ENCODE results near the gene CADM1.

Gene CADM1

DNA sequence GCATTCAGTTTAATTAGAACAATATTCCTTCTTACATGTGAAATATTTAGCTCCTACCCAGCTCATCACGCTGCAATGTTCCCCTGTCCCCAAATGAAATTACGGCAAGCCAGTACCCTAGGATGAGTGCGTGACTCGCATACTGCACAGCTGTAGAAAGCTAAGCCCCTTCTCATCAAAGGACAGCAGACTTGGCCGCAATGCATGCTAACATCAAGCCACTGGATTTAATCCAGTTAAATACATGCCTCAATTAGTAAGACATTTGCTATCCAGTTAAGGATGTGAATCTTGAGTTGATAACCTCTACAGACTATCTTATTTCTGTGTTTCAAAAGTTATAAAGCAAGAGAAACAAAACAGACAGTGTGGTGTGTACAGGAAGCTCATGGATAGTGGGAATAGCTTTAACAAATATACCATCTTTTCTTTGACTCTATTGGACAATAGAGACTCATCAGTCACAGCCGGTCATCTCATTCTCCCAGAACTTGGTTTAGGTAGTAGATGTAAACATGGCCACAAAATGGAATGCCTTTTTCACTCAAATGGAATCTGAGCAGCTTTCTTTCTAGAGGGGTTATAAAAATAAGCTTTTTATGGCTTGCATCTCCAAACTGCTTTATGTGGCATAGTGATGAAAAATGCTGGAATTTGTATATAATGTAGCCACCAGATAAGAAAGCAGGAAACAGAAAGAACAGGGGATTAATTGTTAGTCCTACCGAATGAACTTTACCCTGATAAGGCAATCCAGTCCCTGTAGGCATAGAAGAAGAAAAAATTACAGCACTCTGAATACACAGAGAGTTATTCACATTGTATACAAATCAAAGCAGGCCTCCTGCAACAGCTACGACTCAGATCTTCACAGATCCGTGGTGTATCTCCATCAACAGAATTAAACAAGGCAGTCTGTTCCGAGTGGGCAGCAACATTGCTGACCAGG lies 224.1 kb downstream of the CADM1 start:
- TF ChIP-seq, protein P1, sequence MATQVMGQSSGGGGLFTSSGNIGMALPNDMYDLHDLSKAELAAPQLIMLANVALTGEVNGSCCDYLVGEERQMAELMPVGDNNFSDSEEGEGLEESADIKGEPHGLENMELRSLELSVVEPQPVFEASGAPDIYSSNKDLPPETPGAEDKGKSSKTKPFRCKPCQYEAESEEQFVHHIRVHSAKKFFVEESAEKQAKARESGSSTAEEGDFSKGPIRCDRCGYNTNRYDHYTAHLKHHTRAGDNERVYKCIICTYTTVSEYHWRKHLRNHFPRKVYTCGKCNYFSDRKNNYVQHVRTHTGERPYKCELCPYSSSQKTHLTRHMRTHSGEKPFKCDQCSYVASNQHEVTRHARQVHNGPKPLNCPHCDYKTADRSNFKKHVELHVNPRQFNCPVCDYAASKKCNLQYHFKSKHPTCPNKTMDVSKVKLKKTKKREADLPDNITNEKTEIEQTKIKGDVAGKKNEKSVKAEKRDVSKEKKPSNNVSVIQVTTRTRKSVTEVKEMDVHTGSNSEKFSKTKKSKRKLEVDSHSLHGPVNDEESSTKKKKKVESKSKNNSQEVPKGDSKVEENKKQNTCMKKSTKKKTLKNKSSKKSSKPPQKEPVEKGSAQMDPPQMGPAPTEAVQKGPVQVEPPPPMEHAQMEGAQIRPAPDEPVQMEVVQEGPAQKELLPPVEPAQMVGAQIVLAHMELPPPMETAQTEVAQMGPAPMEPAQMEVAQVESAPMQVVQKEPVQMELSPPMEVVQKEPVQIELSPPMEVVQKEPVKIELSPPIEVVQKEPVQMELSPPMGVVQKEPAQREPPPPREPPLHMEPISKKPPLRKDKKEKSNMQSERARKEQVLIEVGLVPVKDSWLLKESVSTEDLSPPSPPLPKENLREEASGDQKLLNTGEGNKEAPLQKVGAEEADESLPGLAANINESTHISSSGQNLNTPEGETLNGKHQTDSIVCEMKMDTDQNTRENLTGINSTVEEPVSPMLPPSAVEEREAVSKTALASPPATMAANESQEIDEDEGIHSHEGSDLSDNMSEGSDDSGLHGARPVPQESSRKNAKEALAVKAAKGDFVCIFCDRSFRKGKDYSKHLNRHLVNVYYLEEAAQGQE (IDR thresholded peaks at IDR 0.05; ENCODE audit: insufficient read depth in 1 of 2, low read depth in 2 of 2, low read length in 2 of 2) = no peak
- TF ChIP-seq FOXP2 (optimal IDR thresholded peaks at IDR 0.05; ENCODE audit: borderline replicate concordance, extremely low read depth, extremely low read length, insufficient read depth) (no peak), SIN3A (IDR thresholded peaks at IDR 0.05; ENCODE audit: borderline replicate concordance, insufficient read depth, low read length) (no peak), POLR2AphosphoS5 (IDR thresholded peaks at IDR 0.05; ENCODE audit: low read depth, low read length) (no peak), TAF1 (IDR thresholded peaks at IDR 0.05; ENCODE audit: borderline replicate concordance, insufficient read depth, low read length) (no peak)

DNA sequence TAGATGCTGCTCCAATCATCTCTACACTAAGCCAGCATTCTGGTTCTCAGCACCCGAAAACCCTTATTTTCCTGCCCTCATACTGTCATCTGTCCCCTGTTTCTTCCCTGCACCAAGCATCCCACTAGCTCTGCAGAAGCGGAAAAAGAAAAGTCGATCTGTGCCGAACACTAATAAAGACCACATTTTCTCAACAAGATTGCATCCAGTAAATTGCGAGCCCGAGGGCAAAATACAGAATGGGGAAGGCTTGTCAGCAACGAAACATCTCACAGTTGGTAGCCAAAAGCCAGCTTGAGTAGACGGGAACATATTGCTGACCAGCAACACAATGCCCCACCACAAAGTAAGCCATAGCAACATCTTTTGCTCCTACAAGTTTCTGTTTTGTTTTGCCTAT lies 227.4 kb downstream of the CADM1 start:
- TF ChIP-seq SIN3A (IDR thresholded peaks at IDR 0.05; ENCODE audit: borderline replicate concordance, insufficient read depth, low read length) (no peak), TAF1 (IDR thresholded peaks at IDR 0.05; ENCODE audit: borderline replicate concordance, insufficient read depth, low read length) (no peak), FOXP2 (optimal IDR thresholded peaks at IDR 0.05; ENCODE audit: borderline replicate concordance, extremely low read depth, extremely low read length, insufficient read depth) (no peak), POLR2AphosphoS5 (IDR thresholded peaks at IDR 0.05; ENCODE audit: low read depth, low read length) (no peak)
- TF ChIP-seq, protein P1 (IDR thresholded peaks at IDR 0.05; ENCODE audit: insufficient read depth in 1 of 2, low read depth in 2 of 2, low read length in 2 of 2) = no peak

DNA sequence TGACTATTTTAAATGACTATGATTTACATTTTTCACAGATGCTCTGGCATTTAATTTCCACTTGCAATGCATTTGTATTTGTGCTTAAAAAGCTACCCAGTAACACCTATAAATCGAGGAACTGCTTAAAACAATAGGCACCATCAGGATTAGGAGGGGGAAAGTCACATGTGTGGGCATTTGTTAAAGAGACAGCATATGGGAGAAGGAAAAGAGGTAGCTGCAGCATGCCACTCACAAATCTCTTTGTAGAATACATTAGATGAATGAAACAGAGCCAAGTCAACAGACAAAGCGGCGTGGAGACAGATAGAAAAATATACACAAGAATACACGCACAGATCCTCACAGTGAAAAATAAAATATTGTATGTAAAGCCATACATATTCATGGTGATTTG lies 228.0 kb downstream of the CADM1 start:
- TF ChIP-seq FOXP2 (optimal IDR thresholded peaks at IDR 0.05; ENCODE audit: borderline replicate concordance, extremely low read depth, extremely low read length, insufficient read depth) (no peak), SIN3A (IDR thresholded peaks at IDR 0.05; ENCODE audit: borderline replicate concordance, insufficient read depth, low read length) (no peak), POLR2AphosphoS5 (IDR thresholded peaks at IDR 0.05; ENCODE audit: low read depth, low read length) (no peak)
- TF ChIP-seq, protein P1 (IDR thresholded peaks at IDR 0.05; ENCODE audit: insufficient read depth in 1 of 2, low read depth in 2 of 2, low read length in 2 of 2) = no peak

DNA sequence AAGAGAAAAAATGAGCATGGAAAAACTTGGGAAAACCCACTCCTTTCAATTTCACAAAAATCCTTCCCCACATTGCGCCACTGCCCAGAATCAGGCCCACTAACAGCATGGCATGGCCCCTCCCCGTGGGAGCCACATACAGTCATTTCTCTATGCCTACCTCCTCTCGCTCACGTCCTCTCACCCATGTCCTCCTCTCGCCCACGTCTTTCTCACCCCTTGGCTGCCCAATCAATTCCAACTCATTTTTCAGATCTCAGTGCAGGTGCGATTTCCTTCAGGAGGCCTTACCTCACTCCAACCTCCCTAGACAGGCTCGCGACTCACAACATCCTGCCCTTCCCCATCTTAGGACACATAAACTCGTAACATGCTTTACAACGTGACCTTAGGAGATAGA lies 229.2 kb downstream of the CADM1 start:
- TF ChIP-seq TAF1 (IDR thresholded peaks at IDR 0.05; ENCODE audit: borderline replicate concordance, insufficient read depth, low read length) (no peak), POLR2AphosphoS5 (IDR thresholded peaks at IDR 0.05; ENCODE audit: low read depth, low read length) (no peak), SIN3A (IDR thresholded peaks at IDR 0.05; ENCODE audit: borderline replicate concordance, insufficient read depth, low read length) (no peak), FOXP2 (optimal IDR thresholded peaks at IDR 0.05; ENCODE audit: borderline replicate concordance, extremely low read depth, extremely low read length, insufficient read depth) (no peak)
- TF ChIP-seq, protein P1 (IDR thresholded peaks at IDR 0.05; ENCODE audit: insufficient read depth in 1 of 2, low read depth in 2 of 2, low read length in 2 of 2) = no peak

Measured in PFSK-1 (cell line).